Germinal center (tissue), 1 donor: ENCODE results near the gene WDR31.
A peak's percentile ranks its signal among the peaks of the same experiment; 100 is the strongest.
"Not testable (repeated sequence)": the region's sequence is repeated elsewhere in the genome, so short reads cannot be mapped to it uniquely, and the experiment has no call there.

Source experiments
- DNase-seq: peaks from one replicate; pipeline ENCODE4 v3.0.0; 2012; ENCODE audit warnings: mixed read lengths, low spot score

WDR31 gene

DNA sequence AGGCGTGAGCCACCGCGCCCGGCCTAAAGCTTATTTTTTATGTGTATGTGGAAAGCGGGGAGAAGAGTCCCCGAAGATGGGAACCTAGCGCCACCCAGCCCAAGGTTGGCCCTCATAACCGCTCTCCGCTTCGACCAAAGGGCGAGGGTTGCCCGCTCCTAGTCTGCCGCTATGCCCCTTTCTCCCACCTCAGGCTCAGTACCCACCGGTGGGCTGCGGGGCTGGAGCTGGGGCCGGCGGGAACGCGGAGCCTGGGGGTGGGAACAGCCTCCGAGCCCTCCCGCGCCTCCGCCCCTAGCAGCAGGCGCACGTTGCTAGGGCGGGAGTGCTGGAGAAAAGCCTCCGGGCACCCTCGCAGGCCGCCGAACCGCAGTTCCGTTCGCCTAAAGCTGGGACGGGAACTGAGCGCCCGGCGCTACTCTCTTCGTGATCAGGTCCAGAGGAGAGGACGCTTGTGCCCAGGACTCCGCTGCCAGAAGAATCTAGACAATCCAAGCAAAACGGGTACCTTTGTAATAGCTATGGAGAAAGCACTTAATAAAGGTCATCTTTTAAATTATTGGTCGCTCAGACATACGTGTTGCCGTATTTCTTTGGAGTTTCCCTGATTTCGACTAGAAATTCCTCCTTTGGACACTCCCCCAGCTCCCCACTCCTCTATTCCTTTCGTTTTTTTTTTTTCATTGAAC, at the start of gene WDR31:
TSS of gene WDR31 (minus strand) at position 265 of the 689 bp plus-strand sequence. CDS start 8,253 bp downstream, outside the sequence.
- peak; percentile 82 for DNase-seq

DNA sequence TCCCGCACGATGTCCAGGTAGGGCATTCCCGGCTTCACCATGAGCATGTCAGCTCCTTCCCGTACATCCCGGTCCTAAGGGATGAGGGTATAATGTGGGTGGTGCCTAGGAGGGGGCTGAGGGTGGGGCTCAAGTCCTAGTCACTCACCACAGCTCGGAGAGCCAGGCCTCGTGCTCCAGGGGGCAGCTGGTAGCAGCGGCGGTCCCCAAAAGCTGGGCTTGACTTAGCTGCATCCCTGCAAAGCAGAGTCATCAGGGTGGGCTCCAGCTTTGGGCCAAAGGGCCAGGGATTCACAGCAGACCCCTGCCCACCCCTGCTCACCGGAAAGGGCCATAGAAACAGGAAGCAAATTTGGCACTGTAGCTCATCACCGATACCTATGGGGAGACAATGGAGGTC, 49.4 kb upstream of the WDR31 start:
- no peak for DNase-seq

DNA sequence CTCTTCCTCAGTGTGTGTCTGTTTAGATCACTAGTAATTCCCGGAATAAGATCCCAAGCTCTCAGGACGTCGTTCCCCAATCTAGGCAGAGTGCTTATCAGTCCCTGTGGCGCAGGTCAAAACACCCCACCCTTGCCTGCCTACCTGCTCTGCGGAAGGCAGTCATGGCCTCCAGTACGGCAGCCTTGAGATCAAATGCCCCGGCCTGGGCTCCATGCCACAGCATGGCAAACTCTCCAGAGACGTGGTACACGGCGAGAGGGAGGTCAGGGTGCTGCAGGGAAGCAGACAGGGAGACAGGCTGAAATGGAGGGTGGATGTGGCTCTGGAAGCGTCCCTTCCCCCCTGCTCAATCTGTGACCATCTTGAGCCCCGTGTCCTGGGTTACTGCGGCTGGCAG, 48.8 kb upstream of the WDR31 start:
- no peak for DNase-seq

DNA sequence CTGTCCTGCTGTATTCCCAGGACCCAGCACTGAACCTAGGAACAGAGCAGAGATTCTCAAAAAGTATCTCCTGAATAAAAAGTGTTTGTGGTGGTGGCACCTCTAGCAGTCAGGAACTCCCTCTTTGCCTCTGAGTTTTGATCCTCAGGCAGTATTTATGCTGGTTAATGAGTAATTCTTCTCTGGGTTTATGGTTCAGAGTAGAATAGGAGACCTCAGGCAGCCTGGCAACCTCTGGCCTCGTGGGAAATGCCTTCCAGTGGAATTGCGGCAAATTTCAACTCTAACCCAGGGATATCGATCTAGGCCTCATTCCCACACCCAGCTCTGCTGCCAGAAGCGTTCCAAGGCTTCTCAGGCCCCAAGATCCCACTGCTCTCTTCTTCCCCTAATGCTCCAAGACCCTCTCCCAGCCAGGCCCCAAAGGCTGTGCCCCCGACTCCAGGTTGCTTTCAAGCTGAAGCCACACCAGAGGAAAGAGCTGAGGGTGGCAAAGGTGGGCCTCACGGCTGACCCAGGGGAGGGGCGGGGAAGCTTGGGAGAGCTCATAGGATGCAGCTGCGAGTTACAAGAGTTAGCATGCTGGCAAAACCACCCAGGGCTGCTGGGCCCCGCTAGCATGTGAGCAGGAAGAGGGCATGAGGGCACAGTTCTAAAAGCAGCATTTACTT, 47.6 kb upstream of the WDR31 start:
- DNase-seq: no peak

DNA sequence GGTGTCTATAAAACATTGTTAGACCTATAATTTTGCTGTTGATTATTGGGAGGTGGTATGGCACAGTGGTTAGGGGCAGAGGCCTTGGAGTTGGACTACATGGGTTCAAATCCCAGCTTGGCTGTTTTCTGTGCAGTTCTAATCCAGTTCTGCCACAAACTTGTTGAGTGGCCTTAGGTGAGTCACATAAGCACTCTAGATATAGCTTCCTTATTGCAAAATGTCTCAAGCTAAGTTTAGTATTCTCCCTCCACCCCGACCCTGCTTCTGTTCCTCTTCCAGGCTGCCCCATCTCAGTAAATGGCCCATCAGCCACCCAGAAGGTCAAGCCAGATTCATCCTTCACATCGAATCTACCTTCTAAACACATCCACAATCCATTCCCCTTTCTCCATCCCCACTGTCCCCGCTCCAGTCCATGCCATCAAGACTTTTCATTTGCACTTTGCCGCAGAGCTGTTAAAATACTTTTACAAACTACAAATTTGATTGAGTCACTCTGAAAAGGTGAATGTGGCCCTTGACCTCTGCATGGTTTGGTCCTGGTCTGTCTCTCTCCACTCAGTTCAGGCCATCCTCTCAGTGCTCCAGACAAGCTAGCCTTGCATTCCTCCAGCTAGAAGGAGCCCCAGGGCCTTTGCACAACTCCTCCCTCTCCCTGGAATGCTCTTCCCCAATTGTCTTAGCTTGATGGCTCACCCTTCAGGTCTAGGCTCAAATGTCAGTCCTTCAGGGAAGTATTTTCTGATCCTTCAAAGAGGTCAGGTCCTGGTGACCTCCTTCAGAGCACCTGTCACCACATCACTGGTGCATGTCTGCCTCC, 46.7 kb upstream of the WDR31 start:
- DNase-seq: no peak

DNA sequence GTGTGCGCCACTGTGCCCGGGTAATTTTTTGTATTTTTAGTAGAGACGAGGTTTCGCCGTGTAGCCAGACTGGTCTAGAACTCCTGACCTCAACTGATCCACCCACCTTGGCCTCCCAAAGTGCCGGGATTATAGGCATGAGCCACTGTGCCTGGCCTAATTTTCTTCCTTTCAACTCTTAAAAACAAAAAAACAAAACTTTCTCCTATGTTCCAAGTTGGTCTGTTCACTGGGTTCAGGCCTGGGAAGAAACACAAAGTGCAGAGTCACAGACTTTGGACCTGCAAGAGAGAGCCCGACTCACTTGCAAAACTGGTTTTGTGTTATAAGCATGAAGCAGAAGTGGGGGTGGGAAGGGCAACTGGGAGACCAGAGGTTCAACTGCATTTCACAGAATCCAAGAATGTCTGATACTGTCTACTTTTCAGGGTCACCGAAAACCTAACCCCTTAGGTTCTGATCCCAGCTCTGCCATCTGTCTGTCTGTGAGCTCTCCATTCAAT, 41.9 kb upstream of the WDR31 start:
- DNase-seq: no peak

DNA sequence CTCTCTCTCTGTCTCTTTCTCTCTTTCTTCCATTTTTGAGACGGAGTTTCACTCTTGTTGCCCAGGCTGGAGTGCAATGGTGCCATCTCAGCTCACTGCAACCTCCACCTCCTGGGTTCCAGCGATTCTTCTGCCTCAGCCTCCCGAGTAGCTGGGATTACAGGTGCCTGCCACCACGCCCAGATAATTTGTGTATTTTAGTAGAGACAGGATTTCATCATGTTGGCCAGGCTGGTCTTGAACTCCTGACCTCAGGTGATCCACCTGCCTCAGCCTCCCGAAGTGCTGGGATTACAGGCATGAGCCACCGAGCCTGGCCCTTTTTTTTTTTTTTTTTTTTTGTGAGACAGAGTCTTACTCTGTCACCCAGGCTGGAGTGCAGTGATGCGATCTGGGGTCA, 41.4 kb upstream of the WDR31 start:
- DNase-seq: not testable (repeated sequence)

DNA sequence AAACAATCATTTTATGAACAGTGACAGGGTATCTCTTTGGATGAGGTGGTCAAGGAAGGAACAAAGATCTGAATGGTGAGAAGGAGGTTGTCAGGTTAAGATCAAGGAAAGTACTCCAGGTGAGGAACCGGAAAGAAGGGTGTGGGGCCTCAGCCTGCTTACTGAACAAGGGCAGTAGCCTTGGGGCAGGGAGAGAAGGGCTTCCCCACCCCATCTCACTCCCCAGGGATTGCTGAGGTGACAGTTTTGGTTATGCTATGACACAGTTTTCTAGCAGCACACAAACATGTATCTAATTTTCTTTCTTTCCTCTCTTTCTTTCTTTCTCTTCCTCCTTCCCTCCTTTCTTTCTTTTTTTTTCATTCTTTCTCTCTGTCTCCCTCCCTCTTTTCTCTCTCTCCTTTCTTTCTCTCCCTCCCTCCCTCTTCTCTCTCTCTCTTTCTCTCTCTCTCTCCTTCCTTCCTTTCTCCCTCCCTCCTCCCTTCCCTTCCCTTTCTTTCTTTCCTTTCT, 40.8 kb upstream of the WDR31 start:
- DNase-seq: no peak

DNA sequence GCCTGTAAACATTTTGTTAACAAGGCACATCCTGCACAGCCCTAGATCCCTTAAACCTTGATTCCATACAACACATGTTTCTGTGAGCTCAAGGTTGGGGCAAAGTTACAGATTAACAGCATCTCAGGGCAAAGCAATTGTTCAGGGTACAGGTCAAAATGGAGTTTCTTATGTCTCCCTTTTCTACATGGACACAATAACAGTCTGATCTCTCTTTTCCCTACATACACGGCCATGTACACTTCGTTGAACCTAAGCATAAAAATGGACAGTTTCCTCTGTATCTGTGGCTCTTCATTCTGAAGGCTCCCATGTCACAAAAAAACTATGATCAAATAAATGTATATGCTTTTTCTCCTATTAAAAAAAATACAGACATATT, 39.7 kb upstream of the WDR31 start:
- not testable (repeated sequence) for DNase-seq

DNA sequence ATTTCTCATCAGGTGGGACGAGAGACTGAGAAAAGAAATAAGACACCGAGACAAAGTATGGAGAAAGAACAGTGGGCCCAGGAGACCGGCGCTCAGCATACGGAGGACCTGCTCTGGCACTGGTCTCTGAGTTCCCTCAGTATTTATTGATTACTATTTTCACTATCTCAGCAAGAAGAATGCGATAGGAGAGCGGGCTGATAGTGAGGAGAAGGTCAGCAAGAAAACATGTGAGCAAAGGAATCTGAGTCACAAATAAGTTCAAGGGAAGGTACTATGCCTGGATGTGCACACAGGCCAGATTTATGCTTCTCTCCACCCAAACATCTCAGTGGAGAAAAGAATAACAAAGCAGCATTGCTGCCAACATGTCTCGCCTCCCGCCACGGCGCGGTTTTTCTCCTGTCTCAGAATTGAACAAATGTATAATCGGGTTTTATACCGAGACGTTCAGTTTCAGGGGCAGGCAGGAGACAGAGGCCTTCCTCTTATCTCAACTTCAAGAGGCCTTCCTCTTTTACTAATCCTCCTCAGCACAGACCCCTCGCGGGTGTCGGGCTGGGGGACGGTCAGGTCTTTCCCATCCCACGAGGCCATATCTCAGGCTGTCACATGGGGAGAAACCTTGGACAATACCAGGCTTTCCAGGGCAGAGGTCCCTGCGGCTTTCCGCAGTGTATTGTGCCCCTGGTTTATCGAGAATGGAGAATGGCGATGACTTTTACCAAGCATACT, 39.2 kb upstream of the WDR31 start:
- DNase-seq: not testable (repeated sequence)

DNA sequence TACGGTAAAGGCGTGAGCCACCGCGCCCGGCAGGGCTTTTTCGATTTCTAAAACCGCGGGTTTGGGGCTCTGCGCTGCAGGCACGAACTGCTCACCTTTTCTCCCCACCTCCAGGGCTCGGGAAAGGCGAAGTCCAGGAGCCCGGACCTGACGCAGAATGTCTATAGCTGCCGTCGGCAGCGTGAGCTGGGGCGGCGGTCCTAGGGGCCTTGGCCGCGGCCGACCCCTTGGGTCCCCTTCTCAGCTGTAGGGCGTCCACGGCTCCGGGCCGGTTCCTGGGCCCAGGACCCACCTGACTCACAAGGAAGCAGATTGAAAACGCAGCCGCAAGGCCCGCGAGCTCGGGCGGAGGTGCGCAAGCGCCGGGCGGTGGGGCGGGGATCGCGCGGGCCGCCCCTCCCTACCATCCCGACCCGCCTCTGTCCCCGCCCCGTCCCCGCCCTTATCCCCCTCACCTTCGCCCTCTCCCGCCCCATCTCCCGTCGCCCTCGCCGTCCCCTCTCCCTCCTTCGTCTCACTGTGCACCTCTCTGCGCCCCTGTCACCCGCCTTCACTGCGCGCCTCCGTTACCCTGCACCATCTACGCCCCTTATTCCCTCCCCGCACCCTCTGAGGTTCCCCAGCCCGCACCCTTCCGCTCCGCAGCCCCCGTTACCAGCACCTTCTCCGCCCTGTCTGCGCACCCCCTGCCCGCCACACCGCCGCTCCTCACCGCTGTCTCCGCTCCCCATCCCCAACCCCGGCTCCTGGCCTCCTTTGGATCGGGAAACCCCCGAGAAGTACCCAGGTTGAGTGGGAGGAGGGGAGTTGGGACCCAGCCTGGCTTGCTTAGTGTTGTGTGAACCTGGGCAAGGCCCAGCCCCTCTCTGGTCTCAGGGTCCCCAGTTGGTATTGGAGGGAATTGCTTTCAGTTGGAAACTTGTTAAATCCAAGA, 36.8 kb upstream of the WDR31 start, which contains the start of gene HDHD3:
TSS of gene HDHD3 (minus strand) at position 353 of the 934 bp plus-strand sequence. CDS start 2,632 bp downstream, outside the sequence.
- peak; percentile 96 for DNase-seq

DNA sequence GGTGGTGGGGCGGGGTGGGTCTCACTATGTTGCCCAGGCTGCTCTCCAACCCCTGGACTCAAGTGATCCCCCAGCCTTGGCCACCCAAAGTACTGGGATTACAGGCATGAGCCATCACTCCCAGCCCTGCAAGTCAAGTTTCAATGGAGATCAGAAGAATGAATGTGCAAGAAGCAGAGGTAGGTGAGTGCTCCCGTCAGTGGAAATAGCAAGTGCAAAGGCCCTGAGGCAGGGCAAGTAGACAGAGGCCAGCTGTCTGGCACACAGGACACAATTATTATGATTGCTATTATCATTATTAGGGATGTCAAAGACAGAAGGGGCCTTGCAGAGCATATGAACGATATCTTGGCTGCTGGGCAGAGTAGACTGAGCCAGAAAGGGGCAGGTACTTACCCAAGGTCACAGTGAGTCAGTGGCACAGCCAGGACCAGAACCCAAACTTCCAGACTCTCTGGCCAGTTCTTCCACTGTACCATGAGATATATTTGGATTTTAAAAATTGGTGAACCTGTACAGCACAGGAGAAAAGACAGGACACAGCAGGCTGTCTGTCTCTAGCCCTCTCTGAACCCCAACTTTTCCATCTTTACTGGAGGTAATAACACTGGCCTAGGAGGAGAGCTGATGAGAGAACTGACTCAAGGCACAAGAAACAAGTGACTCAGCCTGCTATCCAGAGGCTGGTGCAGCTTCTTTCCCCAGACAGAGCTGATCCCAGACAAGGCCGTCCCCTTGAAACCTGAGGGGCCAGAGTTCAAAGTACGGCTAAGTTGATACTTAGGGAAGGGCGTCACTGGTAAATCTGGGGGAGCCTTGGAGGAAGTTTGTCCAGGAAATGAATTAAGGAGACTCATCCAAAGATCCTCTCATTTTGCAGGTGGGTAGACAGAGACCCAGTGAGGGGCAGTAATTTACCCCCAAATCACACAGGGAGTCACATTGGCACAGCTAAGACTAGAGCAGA, 35.3 kb upstream of the WDR31 start:
- no peak for DNase-seq

DNA sequence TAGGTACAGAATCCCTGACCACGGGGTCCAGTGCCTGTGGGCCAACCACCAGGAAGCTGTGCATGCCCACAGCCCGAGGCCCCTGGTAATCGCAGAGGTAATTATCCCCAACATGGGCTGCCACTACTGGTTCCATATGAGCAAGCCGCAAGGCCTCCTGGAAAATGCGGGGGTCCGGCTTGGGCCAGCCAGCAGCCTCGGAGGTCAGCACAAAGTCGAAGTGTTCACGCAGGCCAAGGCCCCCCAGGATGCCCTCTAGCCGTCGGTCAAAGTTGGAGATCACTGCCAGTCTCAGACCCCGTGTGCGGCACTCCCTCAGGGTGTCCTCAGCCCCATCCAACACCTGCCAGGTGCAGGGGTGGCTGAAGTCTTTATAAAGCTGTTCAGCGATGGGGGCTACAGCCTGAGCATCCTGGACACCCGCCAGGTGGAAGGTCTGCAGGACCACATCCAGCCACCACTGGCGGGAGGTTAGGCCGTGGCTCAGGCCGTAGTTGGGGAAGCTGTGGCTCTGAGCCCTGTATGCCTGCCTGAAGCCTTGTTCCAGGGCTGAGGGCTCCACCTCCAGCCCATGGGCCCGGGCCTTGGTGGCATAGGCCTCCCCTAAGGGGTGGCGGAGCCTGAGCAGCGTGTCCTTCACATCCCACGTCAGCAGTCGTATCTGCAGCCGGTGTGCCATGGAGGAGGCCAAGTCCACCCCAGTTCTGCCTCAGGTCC, 33.8 kb upstream of the WDR31 start:
- DNase-seq: no peak

DNA sequence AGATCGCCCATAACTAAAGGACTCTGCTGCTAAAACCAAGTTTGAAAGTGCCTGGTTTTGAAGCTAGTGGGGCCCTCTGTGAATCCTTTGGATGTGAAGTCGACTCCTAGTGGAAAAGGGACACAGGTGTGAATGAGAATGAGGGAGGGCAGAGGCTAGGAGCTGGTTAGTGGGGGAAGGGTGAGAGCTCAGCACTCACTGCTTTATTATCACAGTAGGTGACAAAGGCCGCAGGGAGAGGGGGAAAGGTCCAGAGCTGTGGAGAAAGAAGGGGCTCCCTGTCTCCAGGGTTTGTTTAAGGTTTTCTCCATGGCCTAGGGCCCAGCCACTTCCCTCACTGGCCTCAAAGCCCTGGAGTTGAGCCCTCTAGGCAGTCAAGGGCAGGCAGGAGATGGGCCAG, 33.2 kb upstream of the WDR31 start:
- no peak for DNase-seq

DNA sequence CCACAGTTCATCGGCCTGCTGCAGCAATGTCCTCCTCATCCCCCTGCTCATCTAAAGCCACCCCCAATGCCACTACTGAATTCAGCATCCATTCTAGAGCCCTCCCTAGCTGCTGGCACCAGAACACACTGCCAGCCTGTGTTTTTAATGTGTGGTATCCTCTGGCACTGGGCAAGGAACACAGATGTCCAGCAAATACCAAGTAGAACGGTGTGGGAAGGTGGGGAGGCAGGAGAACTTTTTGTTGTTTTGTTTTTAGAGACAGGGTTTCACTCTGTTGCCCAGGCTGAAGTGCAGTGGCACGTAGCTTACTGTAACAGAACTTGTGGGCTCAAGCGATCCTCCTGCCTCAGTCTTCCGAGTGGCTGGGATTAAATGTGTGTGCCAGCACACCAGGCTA, 32.0 kb upstream of the WDR31 start:
- no peak for DNase-seq

DNA sequence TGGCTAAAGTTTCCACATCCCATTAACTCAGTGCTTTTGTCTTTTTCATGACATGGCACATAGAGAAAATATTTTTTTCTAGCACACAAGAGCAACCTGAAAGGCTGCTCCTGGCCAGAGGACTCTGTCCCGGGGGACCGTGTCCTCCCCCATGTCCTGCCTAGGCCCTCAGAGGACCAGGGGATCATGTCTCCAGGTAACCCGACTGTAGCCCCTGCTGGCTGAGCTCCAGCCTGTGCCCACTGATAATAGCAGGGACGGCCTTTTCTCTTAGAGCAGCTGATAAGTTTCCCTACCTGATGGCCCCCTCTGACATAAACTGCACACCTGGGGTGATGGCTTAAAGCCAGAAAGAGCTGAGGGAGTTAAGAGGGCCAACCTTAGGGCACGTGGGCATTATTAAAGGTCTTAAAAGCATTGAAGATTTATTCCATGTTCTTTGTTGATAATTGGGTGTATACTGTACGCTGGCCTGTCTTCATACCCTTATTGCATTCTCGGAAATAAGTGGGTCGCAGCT, 30.8 kb upstream of the WDR31 start:
- DNase-seq: no peak

DNA sequence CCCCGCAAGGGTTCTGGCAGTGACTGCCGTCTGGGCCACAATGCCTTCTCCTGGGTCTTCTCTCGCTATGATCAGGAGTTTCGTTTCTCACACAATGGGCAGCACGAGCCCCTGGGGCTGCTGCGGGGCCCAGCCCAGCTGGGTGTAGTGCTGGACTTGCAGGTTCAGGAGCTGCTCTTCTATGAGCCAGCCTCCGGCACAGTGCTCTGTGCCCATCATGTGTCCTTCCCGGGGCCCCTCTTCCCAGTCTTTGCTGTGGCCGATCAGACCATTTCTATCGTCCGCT, 29.7 kb upstream of the WDR31 start:
- no peak for DNase-seq

DNA sequence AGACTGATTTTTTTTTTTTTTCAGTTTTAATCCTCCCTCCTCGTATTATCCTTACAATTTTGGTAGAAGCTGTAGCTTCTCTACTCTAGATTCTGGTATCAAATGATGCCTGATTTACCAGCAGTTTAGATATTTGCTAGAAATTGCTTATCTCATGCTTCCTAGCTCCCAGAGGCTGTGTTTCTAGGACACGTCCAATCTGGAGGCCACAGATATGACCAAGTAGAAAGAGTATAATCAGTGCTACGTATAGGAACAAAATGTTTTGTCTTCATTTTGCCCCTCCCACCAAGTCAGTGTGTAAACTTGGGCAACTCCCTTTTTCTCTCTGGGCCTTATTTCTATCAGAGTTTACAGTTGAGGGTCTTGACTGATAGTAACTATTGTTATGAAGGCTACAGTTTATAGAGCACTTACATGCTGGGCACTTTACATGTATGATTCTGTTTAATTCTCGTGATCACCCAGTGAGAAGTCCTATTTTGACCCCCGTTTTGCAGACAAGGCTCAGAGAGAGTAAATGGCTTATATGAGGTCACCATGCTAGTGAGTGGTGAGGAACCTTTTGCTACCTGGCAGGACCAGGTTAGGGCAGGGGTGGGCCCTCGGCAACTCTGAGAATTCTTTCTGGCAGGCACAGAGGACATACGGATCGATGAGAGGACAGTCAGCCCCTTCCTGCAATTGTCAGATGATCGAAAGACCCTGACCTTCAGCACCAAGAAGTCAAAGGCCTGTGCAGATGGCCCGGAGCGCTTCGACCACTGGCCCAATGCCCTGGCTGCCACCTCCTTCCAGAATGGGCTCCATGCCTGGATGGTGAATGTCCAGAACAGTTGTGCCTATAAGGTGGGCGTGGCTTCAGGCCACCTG, 29.1 kb upstream of the WDR31 start:
- no peak for DNase-seq
